K562 (cell line): Measurements from ENCODE around the gene SUPT3H. TPM values are rescaled to one million over a fixed set of nuclear protein-coding genes. Genes with fewer than 3 reads are reported as not detected.
"Not testable (repeated sequence)": the region's sequence is repeated elsewhere in the genome, so short reads cannot be mapped to it uniquely, and the experiment has no call there.

Source experiments
- ATAC-seq: fragments of 200-7000 bp; cut with Tn5 transposase; 3 replicates; pipeline ENCODE4 v1.9.1; 2020; ENCODE audit warnings: moderate library complexity
- BruUV-seq: library from RNA; stranded (reverse); fragments of 400-500 nt; replicated peaks from 2 replicates; lab custom pipeline; 2021; lab: Mats Ljungman, UMichigan
- CTCF ChIA-PET: fragments of 300-600 bp; formaldehyde crosslinking; extraction: SDS; loops from one replicate; lab custom pipeline; 2021; ENCODE audit warnings: low intra/inter-chr PET ratio; lab: Yijun Ruan, JAX
- POLR2A ChIA-PET: fragments of 300-600, 350-650 bp; sonication (Branson Sonifier 250); formaldehyde crosslinking; extraction: SDS; loops from one replicate; lab custom pipeline; 2021; ENCODE audit warnings: antibody characterized with exemption, inconsistent platforms; lab: Yijun Ruan, JAX
- DNase-seq, 4 experiments: peaks; one replicate each; pipeline versions ENCODE4 v3.0.0 to v3.0.0-alpha.2; 2011 to 2018; ENCODE audit warnings: low spot score in 3 of 4, mixed read lengths in 3 of 4; ENCODE audit errors: extremely low read depth in 1 of 4
- FAIRE-seq: peaks from 2 replicates; lab custom pipeline; 2011; peaks lifted over from hg19 to GRCh38; lab: Jason Lieb, UNC
- H2AFZ ChIP-seq: 2 replicates; pipeline ENCODE4 v1.6.0; 2011; ENCODE audit warnings: low read depth, low read length, control low read depth, inconsistent platforms
- H3K27ac ChIP-seq: fragments of 200-600 bp; 3 replicates; pipeline ENCODE4 v1.8.0; 2011; ENCODE audit warnings: low read depth, mild to moderate bottlenecking, control low read depth, inconsistent platforms, low read length, moderate library complexity, mixed read lengths; ENCODE audit errors: extremely low read depth
- H3K27me3 ChIP-seq, 2 experiments: fragments of 300-600 bp in 1 of 2; 2 replicates in 1 of 2; 3 replicates in 1 of 2; pipeline versions ENCODE4 v1.6.0 to v1.8.0; 2011; ENCODE audit warnings: inconsistent platforms in 2 of 2, low read length in 2 of 2, mild to moderate bottlenecking in 1 of 2, mixed read lengths in 1 of 2, moderate library complexity in 1 of 2; ENCODE audit not compliant: control insufficient read depth in 2 of 2, insufficient read depth in 2 of 2
- H3K36me3 ChIP-seq: fragments of 300-600 bp; 3 replicates; pipeline ENCODE4 v1.8.0; 2011; ENCODE audit warnings: mild to moderate bottlenecking, low read length, inconsistent platforms; ENCODE audit not compliant: control insufficient read depth, insufficient read depth
- H3K4me1 ChIP-seq, 2 experiments: fragments of 200-600 bp in 1 of 2; replicated peaks in 1 of 2; 2 replicates in 1 of 2; 3 replicates in 1 of 2; pipeline versions ENCODE4 v1.5.1 to v1.8.0; 2011; ENCODE audit warnings: inconsistent platforms in 2 of 2, low read length in 2 of 2, mild to moderate bottlenecking in 1 of 2, mixed read lengths in 1 of 2, moderate library complexity in 1 of 2; ENCODE audit not compliant: control insufficient read depth in 2 of 2, insufficient read depth in 2 of 2
- H3K4me2 ChIP-seq: 2 replicates; pipeline ENCODE4 v1.6.1; 2011; ENCODE audit warnings: low read length, control low read depth, inconsistent platforms, mixed read lengths; ENCODE audit not compliant: insufficient read depth
- H3K4me3 ChIP-seq: fragments of 200-600 bp; sonication (generic), shearing (Covaris generic); 2 replicates; pipeline ENCODE4 v1.5.1; 2016; ENCODE audit warnings: control low read depth, inconsistent platforms
- H3K79me2 ChIP-seq: fragments of 200-600 bp; 3 replicates; pipeline ENCODE4 v1.8.0; 2011; ENCODE audit warnings: low read length, inconsistent platforms; ENCODE audit not compliant: control insufficient read depth, insufficient read depth
- H3K9ac ChIP-seq, 2 experiments: 2 replicates each; pipeline versions ENCODE4 v1.6.0 to v1.6.1; 2011; ENCODE audit warnings: low read depth in 2 of 2, low read length in 2 of 2, control low read depth in 1 of 2, inconsistent platforms in 1 of 2, mild to moderate bottlenecking in 1 of 2, mixed read lengths in 1 of 2; ENCODE audit not compliant: insufficient read depth in 1 of 2
- H3K9me1 ChIP-seq: one replicate; pipeline ENCODE4 v1.6.0; 2011; ENCODE audit warnings: inconsistent platforms, mild to moderate bottlenecking, low read length, moderate library complexity; ENCODE audit not compliant: control insufficient read depth, insufficient read depth
- H3K9me3 ChIP-seq: replicated peaks from 2 replicates; pipeline ENCODE4 v1.5.1; 2011; ENCODE audit warnings: low read depth, low read length, inconsistent platforms; ENCODE audit not compliant: control insufficient read depth, insufficient read depth
- H4K20me1 ChIP-seq: replicated peaks from 2 replicates; pipeline ENCODE4 v1.6.1; 2011; ENCODE audit warnings: low read length, inconsistent platforms, mixed read lengths; ENCODE audit not compliant: control insufficient read depth, insufficient read depth
- DACH1 ChIP-seq: fragments of 450-650 bp; IDR thresholded peaks from 2 replicates; pipeline ENCODE4 v1.6.1; 2018; ENCODE audit not compliant: partially characterized antibody
- GATA2 ChIP-seq: sonication (generic); formaldehyde crosslinking; IDR thresholded peaks from 2 replicates; pipeline ENCODE4 v1.4.0; 2020; ENCODE audit warnings: mild to moderate bottlenecking, missing genetic modification reagents
- KDM1A ChIP-seq, 2 experiments: fragments of 450-650 bp; IDR thresholded peaks; 2 replicates each; pipeline ENCODE4 v1.6.1; 2016; ENCODE audit warnings: mild to moderate bottlenecking in 2 of 2
- TEAD4 ChIP-seq, 2 experiments: sonication (generic) in 1 of 2; formaldehyde crosslinking in 1 of 2; IDR thresholded peaks; 2 replicates each; pipeline versions ENCODE4 v1.6.1 to v1.8.0; 2012 to 2022; ENCODE audit warnings: borderline replicate concordance in 1 of 2, inconsistent platforms in 1 of 2, low read length in 1 of 2, mild to moderate bottlenecking in 1 of 2, missing genetic modification reagents in 1 of 2
- ZNF407 ChIP-seq: fragments of 450-650 bp; IDR thresholded peaks from 2 replicates; pipeline ENCODE4 v1.6.1; 2016; ENCODE audit warnings: low read depth
- ZNF717 ChIP-seq: fragments of 250-450 bp; sonication (Bioruptor Pico); IDR thresholded peaks from 2 replicates; pipeline ENCODE4 v1.5.0; 2021
- ZNF764 ChIP-seq: fragments of 250-450 bp; sonication (Bioruptor Pico); IDR thresholded peaks from 2 replicates; pipeline ENCODE4 v1.4.0; 2020; ENCODE audit warnings: low read depth, mild to moderate bottlenecking, moderate library complexity
- WGBS: fragments of 100-300 bp; shearing (Covaris generic); methylation state at CpG from one replicate; pipeline ENCODE4 v1.1.6; 2016; ENCODE audit warnings: low coverage, mixed read lengths; ENCODE audit not compliant: insufficient coverage; ENCODE audit errors: missing lambda C conversion rate; 5-methylcytosine and 5-hydroxymethylcytosine counted together
- in situ Hi-C: fragments of 300-500 bp; cut with MboI; formaldehyde crosslinking; loops from 4 replicates; pipeline ENCODE4 v1.15.0; 2018; ENCODE audit warnings: inconsistent platforms, mixed read lengths
- intact Hi-C: fragments of 100-400 bp; cut with micrococcal nuclease; formaldehyde crosslinking; loops from 2 replicates; pipeline ENCODE4 v1.14.2; 2022
- polyA plus RNA-seq, 8 experiments: library from polyadenylated mRNA; depleted of rRNA in 4 of 8; stranded (reverse) in 5 of 8; unstranded in 3 of 8; fragments of >200 nt; fragmentation: Nextera tagmentation in 2 of 8; fragmentation: Illumina TruSeq in 1 of 8; extraction: Ambion mirVana in 2 of 8; extraction: Trizol in 1 of 8; gene quantifications; 2 replicates each; pipeline versions ENCODE4 v1.2.1 to v1.2.3, GENCODE V29; 2011 to 2014; ENCODE audit warnings: inconsistent platforms in 1 of 8, missing spikeins in 1 of 8
- total RNA-seq, 7 experiments: library from RNA; depleted of rRNA in 6 of 7; stranded (reverse); fragments of >200 nt in 6 of 7; fragmentation: Illumina TruSeq in 2 of 7; extraction: Trizol in 2 of 7; gene quantifications; 2 replicates each; pipeline versions ENCODE4 v1.2.1 to v1.2.3, GENCODE V29; 2011 to 2021; ENCODE audit warnings: low replicate concordance in 1 of 7
- TF ChIP-seq, protein P1 (sequence below): fragments of 250-450 bp; sonication (Bioruptor Pico); IDR thresholded peaks from 2 replicates; pipeline ENCODE4 v1.9.0; 2021; ENCODE audit warnings: mild to moderate bottlenecking

The SUPT3H gene
- total and polyA plus RNA-seq, 9 of the 15 experiments (the other 6 are each of a cell fraction or from before 2014, with no cell fraction given) = 7.2 to 16.3 (median 11.9) TPM

DNA sequence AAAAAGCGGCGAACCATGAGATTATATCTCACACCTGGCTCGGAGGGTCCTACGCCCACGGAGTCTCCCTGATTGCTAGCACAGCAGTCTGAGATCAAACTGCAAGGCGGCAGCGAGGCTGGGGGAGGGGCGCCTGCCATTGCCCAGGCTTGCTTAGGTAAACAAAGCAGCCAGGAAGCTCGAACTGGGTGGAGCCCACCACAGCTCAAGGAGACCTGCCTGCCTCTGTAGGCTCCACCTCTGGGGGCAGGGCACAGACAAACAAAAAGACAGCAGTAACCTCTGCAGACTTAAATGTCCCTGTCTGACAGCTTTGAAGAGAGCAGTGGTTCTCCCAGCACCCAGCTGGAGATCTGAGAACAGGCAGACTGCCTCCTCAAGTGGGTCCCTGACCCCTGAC is 201.4 kb downstream of the SUPT3H start:
- H3K27ac ChIP-seq, DNase-seq, CTCF ChIA-PET, H2AFZ ChIP-seq, H3K9me1 ChIP-seq, H3K9me3 ChIP-seq, in situ Hi-C loops, H3K27me3 ChIP-seq, H3K36me3 ChIP-seq, BruUV-seq, H3K79me2 ChIP-seq, H3K4me1 ChIP-seq, ATAC-seq, POLR2A ChIA-PET, H3K9ac ChIP-seq, H3K4me2 ChIP-seq, H4K20me1 ChIP-seq, FAIRE-seq, H3K4me3 ChIP-seq, intact Hi-C loops: not testable (repeated sequence)
- 20% methylated on average over 1 of the region's 9 CpGs for WGBS

GRCh38 chr6:45175272-45175671 is 202.5 kb downstream of the SUPT3H start:
- ATAC-seq (no peak), FAIRE-seq (no peak), DNase-seq (no peak)
- H3K36me3 ChIP-seq = no peaks in the 10 kb centered on the region
- in situ Hi-C loops (no loop called here), intact Hi-C loops (no loop called here)
- no peaks in the 10 kb centered on the region for H3K9me1 ChIP-seq
- H3K27ac ChIP-seq = no peak overlapping the region
- no peak overlapping the region for H3K4me3 ChIP-seq
- H3K4me1 ChIP-seq = no peaks in the 10 kb centered on the region
- H4K20me1 ChIP-seq = no peaks in the 10 kb centered on the region
- 44% methylated on average over 7 of the region's 7 CpGs for WGBS
- BruUV-seq = no TSS peak
- no peak overlapping the region for H3K9ac ChIP-seq
- no peaks in the 10 kb centered on the region for H3K79me2 ChIP-seq
- no peaks in the 10 kb centered on the region for H3K27me3 ChIP-seq
- no peak overlapping the region for H2AFZ ChIP-seq
- no peak overlapping the region for H3K4me2 ChIP-seq
- ChIA-PET POLR2A (no interaction called here), CTCF (no interaction called here)
- no peaks in the 10 kb centered on the region for H3K9me3 ChIP-seq
- TF ChIP-seq ZNF717 (CRISPR knock-in tag) (no peak), GATA2 (CRISPR knock-in tag) (no peak), KDM1A (IDR thresholded peaks at IDR 0.05) (no peak), TEAD4 (IDR thresholded peaks at IDR 0.05; ENCODE audit: low read length) (no peak), TEAD4 (CRISPR knock-in tag; IDR thresholded peaks at IDR 0.05; ENCODE audit: borderline replicate concordance) (no peak), ZNF407 (no peak), DACH1 (no peak), ZNF764 (CRISPR knock-in tag) (no peak)
- TF ChIP-seq, protein P1, sequence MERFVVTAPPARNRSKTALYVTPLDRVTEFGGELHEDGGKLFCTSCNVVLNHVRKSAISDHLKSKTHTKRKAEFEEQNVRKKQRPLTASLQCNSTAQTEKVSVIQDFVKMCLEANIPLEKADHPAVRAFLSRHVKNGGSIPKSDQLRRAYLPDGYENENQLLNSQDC = no peak
